HuH-7 (cell line): ENCODE data around the gene LYST.
A peak's percentile ranks its signal among the peaks of the same experiment; 100 is the strongest.
"Not testable (repeated sequence)": the region's sequence is repeated elsewhere in the genome, so short reads cannot be mapped to it uniquely, and the experiment has no call there.

Experiments used
- DNase-seq: peaks from one replicate; pipeline ENCODE4 v3.0.0; 2011; ENCODE audit warnings: low spot score

LYST gene

DNA sequence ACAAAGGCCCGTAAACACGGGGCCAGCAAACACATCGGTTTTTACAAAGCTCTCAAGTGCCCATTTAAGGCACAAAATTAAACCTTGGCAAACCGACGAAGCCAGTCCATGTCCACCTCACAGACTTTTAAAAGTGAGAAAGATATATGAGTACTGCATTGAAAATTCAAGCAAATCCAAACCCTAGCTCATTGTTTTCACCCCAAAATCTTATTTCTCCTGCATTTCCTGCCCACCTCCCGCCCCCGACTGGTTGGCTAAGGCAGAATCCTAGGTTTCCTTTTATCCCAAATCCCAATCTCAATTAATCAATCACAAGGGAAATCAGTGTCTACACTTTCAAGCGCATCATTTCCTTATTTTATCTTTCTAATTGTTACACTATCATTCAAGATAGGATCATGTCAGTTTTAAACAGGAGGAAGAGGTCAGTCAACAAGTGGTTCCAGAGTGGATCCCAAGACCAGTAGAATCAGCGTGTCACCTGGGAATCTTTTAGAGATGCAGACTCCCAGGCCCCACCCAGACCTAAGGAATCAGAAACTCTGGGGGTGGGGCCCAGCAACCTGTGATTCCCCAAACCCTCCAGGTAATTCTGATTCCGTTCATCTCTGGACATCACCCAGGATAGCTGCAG is 215.4 kb downstream of the LYST start:
- no peak for DNase-seq

DNA sequence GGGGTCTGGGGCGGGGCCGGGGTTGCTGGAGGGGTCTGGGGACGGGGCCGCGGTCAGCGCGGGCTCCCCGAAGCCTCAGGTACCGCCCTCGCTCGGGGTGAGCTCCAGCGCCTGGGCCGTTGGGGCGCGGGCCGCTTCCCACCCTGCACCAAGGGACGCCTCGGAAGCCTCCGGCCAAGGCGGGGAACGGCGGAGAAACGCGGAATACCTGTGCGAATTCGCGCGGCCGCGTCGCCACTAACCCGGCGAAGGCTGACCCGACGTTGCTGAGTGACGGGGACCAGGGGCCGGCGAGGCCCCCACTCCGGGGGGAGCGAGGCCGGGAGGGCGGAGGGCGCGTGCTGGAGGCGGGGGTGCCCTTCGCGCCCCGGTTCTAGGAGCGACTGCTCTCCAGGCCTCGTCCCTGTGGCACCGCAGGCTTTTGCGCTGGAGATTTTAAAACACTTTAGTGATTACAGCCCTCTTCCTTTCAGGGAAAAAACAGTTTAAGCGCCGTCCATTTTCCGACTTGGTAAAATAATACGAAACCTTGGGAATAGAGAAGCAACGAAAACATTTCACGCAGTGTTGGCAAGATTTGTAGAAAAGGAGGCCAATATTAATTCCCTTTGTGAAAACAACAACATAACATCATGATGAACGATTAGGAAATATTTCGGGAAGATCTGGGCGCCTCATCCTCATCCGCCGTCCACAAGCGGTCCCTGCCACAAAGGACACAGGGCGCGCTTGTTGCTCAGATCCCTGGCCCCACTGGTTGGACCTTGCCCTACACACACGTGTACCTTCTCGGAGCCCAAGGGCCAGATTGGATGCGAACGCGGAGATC is 216.2 kb downstream of the LYST start:
- DNase-seq, result peak; percentile 86

DNA sequence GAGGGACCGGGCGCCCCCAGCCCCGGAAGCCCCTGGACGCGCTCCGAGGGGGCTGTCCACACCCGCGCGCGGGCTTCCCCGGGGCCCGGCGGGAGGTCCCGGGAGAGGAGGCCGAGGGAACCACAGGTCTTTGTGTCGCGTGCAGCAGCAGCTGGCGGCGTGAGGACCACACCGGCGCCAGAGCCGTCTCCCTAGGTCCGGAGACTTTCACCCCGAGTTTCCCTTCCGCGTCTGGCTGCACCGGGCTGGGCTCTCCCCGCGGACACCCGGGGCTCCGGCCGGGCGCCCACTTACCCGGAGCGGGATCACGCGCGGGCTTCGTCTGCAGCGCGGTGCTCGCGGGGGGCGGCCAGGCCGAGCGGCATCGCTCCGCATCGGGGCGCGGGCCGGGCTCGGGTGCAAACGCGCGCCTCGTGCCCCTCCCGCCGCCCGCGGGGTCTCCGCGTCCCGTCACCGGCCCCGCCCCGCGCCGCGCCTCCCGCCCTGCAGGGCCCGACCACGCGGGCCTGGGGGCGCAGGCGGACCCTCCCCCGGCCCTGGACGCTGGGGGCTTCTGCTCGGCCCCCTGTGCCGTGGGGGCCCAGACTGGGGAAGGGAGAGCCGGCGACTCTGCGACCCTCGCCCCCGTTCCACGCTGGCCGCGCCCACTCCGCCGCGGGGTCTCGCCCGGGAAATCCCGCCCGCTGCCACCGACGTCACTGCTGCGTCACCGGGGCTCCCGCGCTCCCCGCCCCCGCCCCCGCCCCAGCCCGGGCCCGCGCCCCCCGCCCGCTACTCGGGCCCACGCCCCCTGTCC is 217.1 kb downstream of the LYST start, which contains the start of gene GNG4:
Gene GNG4 (minus strand): TSS at position 417 of the 796 bp plus-strand sequence. CDS start 65,946 bp downstream, outside the sequence.
- peak; percentile 79 for DNase-seq

DNA sequence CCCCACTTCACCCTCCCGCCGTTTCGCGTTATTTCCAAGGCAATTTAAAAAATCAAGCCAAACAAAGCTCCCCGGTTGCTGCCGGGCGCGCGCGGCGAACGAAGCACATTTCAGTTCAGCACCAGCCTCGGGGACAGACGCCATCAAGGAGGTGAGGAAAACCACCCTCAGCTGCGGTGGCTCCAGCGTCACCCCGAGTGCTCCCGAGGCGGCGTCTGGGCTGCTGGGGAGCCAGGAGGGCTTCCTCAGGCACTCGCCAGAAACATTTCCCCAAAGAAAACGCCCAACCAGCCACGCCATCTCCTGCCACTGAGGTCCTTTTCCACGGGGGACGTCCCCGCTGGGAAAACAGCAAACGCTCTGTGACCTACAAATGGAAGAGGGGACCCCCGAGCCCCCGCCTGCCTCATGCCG is 217.7 kb downstream of the LYST start:
- peak; percentile 77 for DNase-seq

DNA sequence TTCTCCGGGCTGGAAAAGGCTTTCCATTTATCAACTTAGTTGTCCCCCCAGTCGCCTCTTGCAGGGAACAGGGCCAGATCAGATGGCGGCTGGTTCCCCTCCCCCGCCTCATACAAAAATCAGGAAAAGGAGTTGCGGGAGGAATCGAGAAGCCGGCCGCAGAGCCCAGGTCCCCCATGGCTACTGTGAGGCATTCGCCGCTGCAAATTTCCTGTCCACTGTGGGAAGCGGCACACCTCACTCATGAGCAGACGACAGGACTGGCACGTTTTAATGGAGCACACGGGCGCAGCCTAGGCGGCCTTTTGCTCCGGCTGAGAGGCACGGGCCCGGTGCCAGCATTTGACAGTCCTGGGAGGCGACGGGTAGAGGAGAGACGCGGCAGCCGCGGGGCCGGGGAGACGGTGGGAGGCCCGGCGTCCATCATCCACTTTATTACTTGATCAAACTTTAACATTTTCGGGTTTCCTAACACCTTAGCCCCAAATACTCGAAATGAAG is 218.2 kb downstream of the LYST start:
- DNase-seq, result no peak

DNA sequence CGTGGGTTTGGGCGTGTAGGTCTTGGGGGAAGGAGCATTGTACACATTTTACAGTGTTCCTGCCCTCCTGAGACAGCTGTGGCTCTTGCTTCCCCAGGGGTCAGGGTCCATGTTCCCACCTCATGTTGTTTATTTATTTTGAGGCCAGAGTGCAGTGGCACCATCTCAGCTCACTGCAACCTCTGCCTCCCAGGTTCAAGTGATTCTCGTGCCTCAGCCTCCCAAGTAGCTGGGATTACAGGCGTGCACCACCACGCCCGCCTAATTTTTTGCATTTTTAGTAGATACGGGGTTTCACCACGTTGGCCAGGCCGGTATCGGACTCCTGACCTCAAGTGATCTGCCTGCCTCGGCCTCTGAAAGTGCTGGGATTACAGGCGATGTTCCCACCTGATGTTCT is 219.2 kb downstream of the LYST start:
- DNase-seq, result peak; percentile 77

DNA sequence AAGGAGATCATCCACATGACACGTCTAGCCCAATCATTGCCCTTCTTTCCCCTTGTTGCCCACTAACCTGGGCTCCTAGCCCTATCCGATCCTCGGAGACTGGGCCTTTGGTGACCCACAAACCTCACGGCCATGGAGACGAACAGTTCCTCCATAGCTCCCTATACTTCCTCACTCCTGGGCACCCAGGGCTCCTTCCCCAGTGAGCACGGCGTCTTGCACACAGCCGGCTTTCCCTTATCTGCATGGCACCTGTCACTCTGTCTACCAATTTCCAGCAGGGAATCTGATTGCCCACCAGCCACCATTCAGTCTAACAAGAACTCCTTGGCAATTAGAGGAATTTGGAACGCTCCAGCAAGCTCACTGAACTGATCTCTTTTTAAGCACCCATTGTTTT is 220.2 kb downstream of the LYST start:
- no peak for DNase-seq

DNA sequence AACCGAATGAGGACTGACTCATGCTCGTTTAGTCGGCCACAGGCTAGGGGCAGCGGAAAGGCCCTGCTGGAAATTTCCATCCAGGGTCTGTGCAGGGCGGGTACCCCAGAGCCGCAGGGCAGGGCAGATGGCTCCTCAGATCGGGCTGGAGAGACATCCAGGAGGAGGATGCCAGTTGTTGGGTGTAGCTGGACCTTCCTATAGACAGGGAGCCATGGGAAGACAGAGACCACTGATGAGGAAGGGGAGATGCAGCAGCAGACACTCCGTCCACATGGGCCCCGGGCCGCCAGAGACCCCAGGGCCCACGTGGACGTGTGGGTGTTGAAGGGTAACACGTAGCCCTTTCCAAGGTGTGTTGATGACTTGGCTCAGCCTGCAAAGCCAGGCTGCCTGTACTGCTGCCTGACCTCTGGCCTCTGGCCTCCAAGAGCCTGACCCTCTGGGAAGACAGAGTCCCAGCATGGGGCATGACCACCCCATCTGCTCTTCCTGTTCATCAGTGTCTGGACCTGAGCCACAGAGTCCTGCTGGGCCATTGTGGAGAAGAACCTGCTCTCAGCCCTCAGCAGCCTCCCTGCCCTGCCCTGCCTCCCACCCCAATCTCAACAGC is 221.9 kb downstream of the LYST start:
- DNase-seq, result no peak

DNA sequence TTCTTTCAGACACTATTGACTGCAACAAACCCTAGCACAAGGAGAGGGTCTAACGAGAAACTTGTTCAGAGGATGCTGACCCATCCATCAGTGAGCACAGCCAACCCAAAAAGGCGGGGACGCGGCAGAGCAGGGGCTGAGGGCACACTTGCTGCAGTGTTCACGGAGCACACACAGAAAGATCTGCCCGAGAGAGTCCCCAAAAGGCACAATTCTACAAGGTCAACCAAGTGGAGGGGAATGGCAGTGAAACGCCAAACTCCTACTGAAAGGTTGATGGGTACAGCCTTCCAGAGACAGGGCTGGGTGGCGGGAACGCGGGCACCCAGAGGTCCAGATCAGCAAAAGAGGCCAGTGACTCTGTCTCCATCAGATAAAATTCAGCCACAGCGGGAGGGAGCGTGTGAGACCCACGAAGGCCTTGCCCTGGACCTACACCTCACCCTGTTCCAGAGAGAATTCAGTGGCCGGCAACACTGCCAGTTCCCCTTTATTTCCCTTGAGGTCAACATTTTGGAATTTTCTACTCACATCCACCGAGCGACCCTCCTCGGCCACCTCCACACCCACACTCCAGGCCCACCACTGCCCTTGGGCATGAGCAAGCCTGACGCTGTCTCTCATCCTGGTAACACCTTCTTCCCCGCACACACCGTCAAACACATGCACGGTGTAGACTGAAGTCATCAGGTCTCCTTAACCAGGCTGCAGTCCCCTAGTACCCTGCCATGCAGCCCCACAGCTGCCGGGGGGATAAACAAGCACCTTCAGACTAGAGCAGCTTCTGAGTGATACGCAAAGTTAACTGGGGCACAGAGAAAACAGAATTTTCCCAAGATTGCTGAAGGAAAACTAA is 222.6 kb downstream of the LYST start:
- DNase-seq, result no peak

DNA sequence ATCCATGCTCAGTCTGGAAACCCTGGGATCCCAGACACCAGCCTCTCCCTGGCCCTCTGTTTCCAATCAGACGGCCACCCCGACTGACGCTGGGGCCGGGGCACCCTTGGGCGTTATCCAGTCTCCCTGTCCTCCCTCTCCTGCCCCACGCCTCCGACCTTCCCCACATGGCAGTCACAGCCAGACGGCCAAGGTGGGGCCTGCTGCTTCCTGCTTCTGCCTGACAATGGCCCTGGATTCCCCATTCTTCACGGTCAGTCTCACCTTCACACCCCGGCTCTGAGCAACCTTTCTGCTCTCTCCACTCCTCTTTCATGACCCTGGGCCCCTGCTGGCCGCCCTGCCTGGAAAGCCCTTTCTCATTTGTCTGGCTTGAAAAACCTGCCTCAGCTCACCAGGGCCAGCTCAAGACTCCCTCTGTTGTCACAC is 223.7 kb downstream of the LYST start:
- DNase-seq, result no peak

DNA sequence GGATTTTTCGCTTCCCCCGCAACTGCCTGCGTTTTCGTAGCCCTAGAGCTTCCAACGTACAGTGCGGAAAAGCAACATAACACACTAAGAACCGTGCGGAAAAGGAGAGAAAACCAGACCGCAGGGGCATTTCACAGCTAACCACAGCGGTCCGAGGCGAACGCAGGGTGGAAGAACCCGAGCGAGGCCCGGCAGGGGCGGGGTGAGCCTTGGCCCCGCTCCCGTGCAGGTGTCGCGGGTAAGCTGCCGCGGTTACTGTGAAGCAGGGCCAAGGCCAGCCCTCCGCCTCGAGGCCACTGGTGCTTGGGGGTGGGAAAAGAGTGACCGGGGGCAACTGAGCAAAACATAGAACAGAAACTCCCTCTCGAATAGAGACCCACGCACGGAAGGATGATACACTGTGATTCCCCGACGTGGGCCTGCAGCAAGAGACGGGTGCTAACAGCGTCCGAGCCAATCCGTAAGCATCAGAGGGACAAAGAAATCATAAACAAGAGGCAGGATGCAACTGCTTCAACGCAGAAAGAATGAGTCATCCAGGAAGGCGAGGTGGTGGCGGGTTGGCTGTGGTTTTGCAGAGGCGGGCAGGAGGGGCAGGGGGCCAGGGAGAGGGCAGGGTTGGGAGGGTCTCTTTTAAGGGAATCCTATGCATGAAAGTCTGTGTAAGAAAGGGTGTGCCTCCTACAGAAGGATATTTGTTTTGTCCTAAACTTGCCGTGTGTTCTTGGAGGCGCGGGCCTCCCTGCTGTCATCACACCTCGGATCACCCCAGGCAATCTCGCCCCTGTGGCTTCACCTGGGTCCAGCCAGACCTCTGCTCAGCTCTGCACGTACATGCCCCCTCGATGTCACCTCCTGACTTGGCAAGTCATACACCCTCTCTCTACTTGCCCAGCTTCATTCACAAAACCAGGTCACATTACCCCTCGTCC is 224.4 kb downstream of the LYST start:
- DNase-seq, result no peak

DNA sequence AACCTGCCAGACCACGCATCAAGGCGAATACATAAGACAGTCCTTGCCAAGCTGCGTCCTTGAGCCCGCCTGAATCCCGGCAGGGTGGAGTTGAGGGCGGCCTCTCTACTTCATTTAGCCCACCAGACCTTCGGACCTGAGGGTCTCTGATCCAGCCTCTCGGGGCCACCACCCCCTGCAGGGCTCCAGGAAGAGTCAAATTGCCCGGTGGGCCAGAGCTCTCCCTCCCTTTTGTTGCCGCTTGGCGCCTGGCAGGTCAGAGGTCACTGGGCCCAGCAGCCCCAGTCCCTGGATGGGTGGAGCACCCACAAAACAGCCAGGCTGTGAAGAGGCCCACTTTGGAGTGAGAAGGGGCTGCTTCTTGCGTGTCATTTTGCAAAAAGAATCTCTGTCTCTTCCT is 226.1 kb downstream of the LYST start:
- no peak for DNase-seq

DNA sequence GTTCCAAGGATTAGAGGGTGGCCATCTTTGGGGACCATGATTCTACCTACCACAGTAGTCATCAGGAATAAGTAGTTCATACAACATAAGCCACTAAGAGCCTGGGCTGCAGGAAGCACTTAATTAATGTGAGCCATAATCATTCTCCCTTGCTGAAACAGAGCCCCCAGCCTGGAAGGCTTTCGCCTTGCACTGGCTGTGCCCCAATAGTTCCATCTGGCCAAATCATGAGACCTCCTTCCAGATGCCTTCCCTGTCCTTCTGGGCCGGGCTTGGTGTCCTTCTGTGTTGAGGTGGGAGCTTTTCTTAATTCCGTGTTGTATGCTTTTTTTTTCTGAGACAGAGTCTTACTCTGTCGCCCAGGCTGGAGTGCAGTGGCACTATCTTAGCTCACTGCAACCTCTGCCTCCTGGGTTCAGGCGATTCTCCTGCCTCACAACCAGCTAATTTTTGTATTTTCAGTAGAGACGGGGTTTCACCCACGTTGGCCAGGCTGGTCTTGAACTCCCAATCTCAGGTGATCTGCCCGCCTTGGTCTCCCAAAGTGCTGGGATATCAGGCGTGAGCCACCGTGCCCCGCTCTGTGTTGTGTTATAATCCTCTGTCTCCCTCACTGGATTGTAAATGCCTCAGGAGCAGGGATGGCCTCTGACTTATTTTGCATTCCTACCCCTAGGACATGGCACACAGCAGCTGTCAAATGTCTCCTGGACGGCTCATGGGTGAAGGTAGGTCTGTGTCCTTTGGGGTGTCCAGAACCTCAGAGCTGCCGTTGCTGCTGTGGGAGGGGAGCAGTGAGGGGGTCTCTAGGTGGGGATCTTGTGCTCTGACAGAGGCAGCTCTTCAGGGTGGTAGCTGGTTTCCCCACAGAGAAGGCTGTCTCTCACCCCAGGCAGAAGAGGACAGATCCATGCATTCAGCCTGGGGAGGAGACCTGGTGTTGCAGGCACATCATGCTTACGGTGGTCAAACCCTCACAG is 227.2 kb downstream of the LYST start:
- no peak for DNase-seq

DNA sequence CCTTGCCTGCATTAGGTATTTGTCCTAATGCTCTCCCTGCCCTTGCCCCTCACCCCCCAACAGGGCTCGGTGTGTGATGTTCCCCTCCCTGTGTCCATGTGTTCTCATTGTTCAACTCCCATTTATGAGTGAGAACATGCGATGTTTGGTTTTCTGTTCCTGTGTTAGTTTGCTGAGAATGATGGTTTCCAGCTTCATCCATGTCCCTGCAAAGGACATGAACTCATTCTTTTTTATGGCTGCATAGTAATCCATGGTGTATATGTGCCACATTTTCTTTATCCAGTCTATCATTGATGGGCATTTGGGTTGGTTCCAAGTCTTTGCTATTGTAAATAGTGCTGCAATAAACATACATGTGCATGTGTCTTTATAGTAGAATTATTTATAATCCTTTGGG is 228.1 kb downstream of the LYST start:
- DNase-seq, result not testable (repeated sequence)

DNA sequence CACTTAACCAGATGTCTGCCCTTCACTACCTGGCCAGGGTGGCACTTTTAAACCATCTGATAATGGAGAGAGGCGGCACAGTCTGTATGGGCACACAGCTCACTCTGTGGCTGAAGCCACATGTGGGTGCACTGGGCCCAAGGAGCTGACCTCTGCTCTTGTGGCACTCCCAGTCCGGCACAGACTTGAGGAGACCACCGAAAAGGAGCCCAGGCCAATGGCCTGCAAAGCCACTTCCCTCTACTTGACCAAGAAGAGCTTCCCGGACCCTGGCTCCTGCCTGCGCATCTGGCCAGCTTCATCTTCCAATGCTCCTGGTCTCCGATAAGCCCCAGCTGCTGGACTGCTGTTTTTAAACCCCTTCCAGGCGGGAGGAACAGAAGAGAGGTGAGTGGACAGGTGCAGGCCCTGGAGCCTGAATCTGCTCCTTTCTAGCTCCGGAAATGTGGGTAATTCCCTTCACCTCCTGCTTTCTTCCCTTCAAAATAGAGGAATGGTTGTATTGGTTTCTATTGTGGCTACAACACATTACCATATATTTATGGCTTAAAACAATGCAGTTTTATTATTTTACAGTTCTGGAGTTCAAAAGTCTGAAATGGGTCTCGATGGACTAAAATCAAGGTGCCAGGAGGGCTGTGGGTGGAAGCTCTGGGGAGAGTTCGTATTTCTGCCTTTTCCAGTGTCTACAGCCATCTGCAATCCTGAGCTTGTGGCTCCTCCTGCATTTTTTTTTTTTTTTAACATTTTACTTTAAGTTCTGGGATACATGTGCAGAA is 228.8 kb downstream of the LYST start:
- DNase-seq, result no peak

DNA sequence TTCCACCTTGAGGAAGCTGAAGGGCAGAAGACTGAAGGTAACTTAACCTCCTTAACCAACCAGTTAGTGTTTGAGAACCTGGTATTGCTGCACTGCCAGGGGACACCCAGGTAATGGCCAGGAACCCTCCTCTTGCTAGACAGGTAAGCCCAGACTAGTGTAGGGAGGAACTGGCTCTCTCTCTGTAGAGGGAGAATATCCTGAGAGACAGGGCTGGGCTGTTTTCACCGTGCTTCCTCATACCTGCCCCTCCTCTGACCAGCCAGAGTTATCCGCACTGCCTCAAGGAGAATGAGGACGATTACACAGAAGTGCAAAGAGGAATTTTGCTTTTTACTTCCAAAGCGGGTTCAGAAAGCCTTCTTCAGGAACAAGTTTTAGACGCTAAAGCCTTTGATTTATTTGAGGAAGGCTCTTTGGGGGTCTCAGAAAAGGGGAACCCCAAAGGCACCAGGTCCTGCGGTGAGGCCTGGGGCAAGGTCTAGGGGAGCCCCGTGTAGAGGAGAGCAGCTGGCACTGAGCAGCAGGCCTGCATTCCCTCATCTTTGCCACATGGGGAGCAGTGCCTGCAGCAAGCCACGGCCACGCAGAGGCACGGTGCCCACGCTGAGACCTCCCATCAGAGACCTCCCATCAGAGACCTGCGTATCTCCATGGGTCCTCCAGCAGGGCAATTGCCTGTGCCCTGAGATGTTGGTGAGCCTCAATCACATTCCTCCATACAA is 230.6 kb downstream of the LYST start:
- DNase-seq, result no peak
